Uterus (tissue), 2 donors: ENCODE measurements around the gene PPIG.

Source experiments
- POLR2A ChIP-seq, 2 donors: fragments of 450-650 bp; IDR thresholded peaks; one replicate each; pipeline ENCODE4 v1.6.1; 2016; ENCODE audit warnings: antibody characterized with exemption in 2 of 2, mild to moderate bottlenecking in 1 of 2, moderate library complexity in 1 of 2
- TF ChIP-seq, protein P1 (sequence below), 4 experiments: fragments of 200-600 bp in 2 of 4; fragments of 450-650 bp in 2 of 4; sonication (generic) in 2 of 4; IDR thresholded peaks; one replicate each; pipeline ENCODE4 v1.5.1; 2016 to 2019; ENCODE audit warnings: antibody characterized with exemption in 4 of 4, mild to moderate bottlenecking in 2 of 4, moderate library complexity in 1 of 4

DNA sequence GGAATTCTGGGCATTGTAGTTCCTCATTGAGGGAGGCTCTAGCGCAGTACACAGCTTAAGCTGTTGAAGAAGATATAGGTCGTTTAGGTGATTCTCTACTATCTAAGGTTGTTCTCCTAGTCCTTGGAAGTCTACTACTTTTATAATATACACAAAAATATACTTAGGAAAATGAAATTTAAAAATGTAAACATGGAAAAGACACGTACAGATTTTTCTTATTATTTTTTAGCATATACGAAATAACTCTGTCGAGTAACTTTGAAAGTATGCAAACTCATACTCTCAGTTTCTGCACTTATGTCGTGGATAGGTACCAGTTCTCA is 10.2 kb upstream of the PPIG start:
- no peak for TF ChIP-seq POLR2A (IDR thresholded peaks at IDR 0.05)
- TF ChIP-seq, protein P1, sequence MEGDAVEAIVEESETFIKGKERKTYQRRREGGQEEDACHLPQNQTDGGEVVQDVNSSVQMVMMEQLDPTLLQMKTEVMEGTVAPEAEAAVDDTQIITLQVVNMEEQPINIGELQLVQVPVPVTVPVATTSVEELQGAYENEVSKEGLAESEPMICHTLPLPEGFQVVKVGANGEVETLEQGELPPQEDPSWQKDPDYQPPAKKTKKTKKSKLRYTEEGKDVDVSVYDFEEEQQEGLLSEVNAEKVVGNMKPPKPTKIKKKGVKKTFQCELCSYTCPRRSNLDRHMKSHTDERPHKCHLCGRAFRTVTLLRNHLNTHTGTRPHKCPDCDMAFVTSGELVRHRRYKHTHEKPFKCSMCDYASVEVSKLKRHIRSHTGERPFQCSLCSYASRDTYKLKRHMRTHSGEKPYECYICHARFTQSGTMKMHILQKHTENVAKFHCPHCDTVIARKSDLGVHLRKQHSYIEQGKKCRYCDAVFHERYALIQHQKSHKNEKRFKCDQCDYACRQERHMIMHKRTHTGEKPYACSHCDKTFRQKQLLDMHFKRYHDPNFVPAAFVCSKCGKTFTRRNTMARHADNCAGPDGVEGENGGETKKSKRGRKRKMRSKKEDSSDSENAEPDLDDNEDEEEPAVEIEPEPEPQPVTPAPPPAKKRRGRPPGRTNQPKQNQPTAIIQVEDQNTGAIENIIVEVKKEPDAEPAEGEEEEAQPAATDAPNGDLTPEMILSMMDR (IDR thresholded peaks at IDR 0.05), result no peak
